SK-N-SH treated with all-trans-retinoic acid at 6 μM for 48 hours (cell line): ENCODE measurements around the gene LYSMD2.

Experiments
- ATAC-seq: fragments of 200-7000 bp; cut with Tn5 transposase; 3 replicates; pipeline ENCODE4 v1.9.1; 2020; ENCODE audit warnings: mild to moderate bottlenecking, moderate library complexity
- ARNTL ChIP-seq: fragments of 450-650 bp; formaldehyde crosslinking; IDR thresholded peaks from 2 replicates; pipeline ENCODE4 v1.5.0; 2020; ENCODE audit warnings: low read depth, mild to moderate bottlenecking, moderate library complexity, borderline replicate concordance
- BACH2 ChIP-seq: fragments of 250-450 bp; sonication (Bioruptor Pico); IDR thresholded peaks from 2 replicates; pipeline ENCODE4 v1.9.0; 2021; ENCODE audit warnings: mild to moderate bottlenecking, borderline replicate concordance
- CREB5 ChIP-seq: fragments of 250-450 bp; sonication (Bioruptor Pico); IDR thresholded peaks from 2 replicates; pipeline ENCODE4 v1.5.1; 2020; ENCODE audit warnings: low read depth, mild to moderate bottlenecking, moderate library complexity
- CSDC2 ChIP-seq: fragments of 250-450 bp; sonication (Bioruptor Pico); IDR thresholded peaks from 2 replicates; pipeline ENCODE4 v1.5.0; 2020; ENCODE audit warnings: mild to moderate bottlenecking, moderate library complexity
- CSRNP3 ChIP-seq: fragments of 250-450 bp; sonication (Bioruptor Pico); IDR thresholded peaks from 2 replicates; pipeline ENCODE4 v1.5.1; 2021; ENCODE audit warnings: mild to moderate bottlenecking, moderate library complexity
- ESRRG ChIP-seq: fragments of 250-450 bp; sonication (Bioruptor Pico); IDR thresholded peaks from 2 replicates; pipeline ENCODE4 v1.6.1; 2021; ENCODE audit warnings: mild to moderate bottlenecking
- GLIS3 ChIP-seq: fragments of 250-450 bp; sonication (Bioruptor Pico); IDR thresholded peaks from 2 replicates; pipeline ENCODE4 v1.5.0; 2020; ENCODE audit warnings: mild to moderate bottlenecking, moderate library complexity
- ISL1 ChIP-seq: fragments of 250-450 bp; sonication (Bioruptor Pico); IDR thresholded peaks from 2 replicates; pipeline ENCODE4 v2.1.2; 2022; ENCODE audit warnings: mild to moderate bottlenecking, moderate library complexity
- OSR1 ChIP-seq: fragments of 250-450 bp; sonication (Bioruptor Pico); IDR thresholded peaks from 2 replicates; pipeline ENCODE4 v1.8.0; 2022; ENCODE audit warnings: moderate library complexity, mild to moderate bottlenecking, inconsistent platforms
- POU6F1 ChIP-seq: fragments of 250-450 bp; sonication (Bioruptor Pico); IDR thresholded peaks from 2 replicates; pipeline ENCODE4 v1.8.0; 2021; ENCODE audit warnings: low read depth, mild to moderate bottlenecking, moderate library complexity, borderline replicate concordance
- PPARA ChIP-seq: fragments of 250-450 bp; sonication (Bioruptor Pico); IDR thresholded peaks from 2 replicates; pipeline ENCODE4 v1.5.0; 2020; ENCODE audit warnings: mild to moderate bottlenecking, borderline replicate concordance
- RARB ChIP-seq: fragments of 250-450 bp; sonication (Bioruptor Pico); IDR thresholded peaks from 2 replicates; pipeline ENCODE4 v1.8.0; 2021; ENCODE audit warnings: mild to moderate bottlenecking, moderate library complexity
- SNAI2 ChIP-seq: fragments of 250-450 bp; sonication (Bioruptor Pico); IDR thresholded peaks from 2 replicates; pipeline ENCODE4 v1.5.0; 2020; ENCODE audit warnings: mild to moderate bottlenecking, moderate library complexity
- TCF4 ChIP-seq: fragments of 250-450 bp; sonication (Bioruptor Pico); IDR thresholded peaks from 2 replicates; pipeline ENCODE4 v1.8.0; 2021; ENCODE audit warnings: mild to moderate bottlenecking, moderate library complexity, borderline replicate concordance
- TOX ChIP-seq: fragments of 250-450 bp; sonication (Bioruptor Pico); IDR thresholded peaks from 2 replicates; pipeline ENCODE4 v1.8.0; 2021; ENCODE audit warnings: mild to moderate bottlenecking, moderate library complexity, borderline replicate concordance
- TSHZ2 ChIP-seq: fragments of 250-450 bp; sonication (Bioruptor Pico); IDR thresholded peaks from 2 replicates; pipeline ENCODE4 v1.5.0; 2020; ENCODE audit warnings: mild to moderate bottlenecking, moderate library complexity
- ZC3H10 ChIP-seq: fragments of 250-450 bp; sonication (Bioruptor Pico); IDR thresholded peaks from 2 replicates; pipeline ENCODE4 v1.5.1; 2021; ENCODE audit warnings: mild to moderate bottlenecking, moderate library complexity
- ZFP3 ChIP-seq: fragments of 250-450 bp; sonication (Bioruptor Pico); IDR thresholded peaks from 2 replicates; pipeline ENCODE4 v1.5.0; 2020; ENCODE audit warnings: mild to moderate bottlenecking, moderate library complexity
- ZFP30 ChIP-seq: fragments of 450-650 bp; formaldehyde crosslinking; IDR thresholded peaks from 2 replicates; pipeline ENCODE4 v1.5.0; 2022; ENCODE audit warnings: mild to moderate bottlenecking, moderate library complexity
- ZNF8 ChIP-seq: fragments of 450-650 bp; formaldehyde crosslinking; IDR thresholded peaks from 2 replicates; pipeline ENCODE4 v1.5.0; 2020; ENCODE audit warnings: mild to moderate bottlenecking, moderate library complexity

LYSMD2 gene

GRCh38 chr15:51751697-51752683 lies 14.5 kb upstream of the LYSMD2 start:
- ATAC-seq = peak; percentile 84
- TF ChIP-seq BACH2 (CRISPR knock-in tag) (no peak), TSHZ2 (CRISPR knock-in tag) (no peak), ESRRG (CRISPR knock-in tag) (no peak), ZFP30 (CRISPR knock-in tag) (no peak), PPARA (CRISPR knock-in tag) (no peak), CSRNP3 (no peak), ZFP3 (CRISPR knock-in tag) (no peak), GLIS3 (no peak), OSR1 (CRISPR knock-in tag) (no peak)

GRCh38 chr15:51750792-51751696 lies 13.6 kb upstream of the LYSMD2 start, which contains the start of gene TMOD2:
Gene TMOD2, plus strand, starts transcription at chr15:51751597. Its CDS starts 14,845 bp downstream, at chr15:51766442.
- TF ChIP-seq CSRNP3 (no peak), RARB (CRISPR knock-in tag) (no peak), ESRRG (CRISPR knock-in tag) (no peak), ZFP3 (CRISPR knock-in tag) (no peak), TOX (CRISPR knock-in tag) (no peak), OSR1 (CRISPR knock-in tag) (no peak), CREB5 (CRISPR knock-in tag) (no peak), SNAI2 (no peak), TSHZ2 (CRISPR knock-in tag) (no peak), TCF4 (CRISPR knock-in tag) (no peak), ARNTL (CRISPR knock-in tag) (no peak), CSDC2 (CRISPR knock-in tag) (no peak), ISL1 (CRISPR knock-in tag) (no peak), ZC3H10 (CRISPR knock-in tag) (no peak), PPARA (CRISPR knock-in tag) (no peak), ZFP30 (CRISPR knock-in tag) (no peak), POU6F1 (CRISPR knock-in tag) (no peak), BACH2 (CRISPR knock-in tag) (no peak), GLIS3 (no peak), ZNF8 (CRISPR knock-in tag) (no peak)
- ATAC-seq = peak; percentile 93
